ENCODE data around the gene PCDHGB4. TPM values are rescaled to one million over a fixed set of nuclear protein-coding genes. Genes with fewer than 3 reads are reported as not detected.
A peak's percentile ranks its signal among the peaks of the same experiment; 100 is the strongest.
"Not testable (repeated sequence)": the region's sequence is repeated elsewhere in the genome, so short reads cannot be mapped to it uniquely, and the experiment has no call there.

Gene PCDHGB4
- 9.0 and 17.4 TPM in 2 replicates for total RNA-seq (ENCODE audit: low replicate concordance)

DNA sequence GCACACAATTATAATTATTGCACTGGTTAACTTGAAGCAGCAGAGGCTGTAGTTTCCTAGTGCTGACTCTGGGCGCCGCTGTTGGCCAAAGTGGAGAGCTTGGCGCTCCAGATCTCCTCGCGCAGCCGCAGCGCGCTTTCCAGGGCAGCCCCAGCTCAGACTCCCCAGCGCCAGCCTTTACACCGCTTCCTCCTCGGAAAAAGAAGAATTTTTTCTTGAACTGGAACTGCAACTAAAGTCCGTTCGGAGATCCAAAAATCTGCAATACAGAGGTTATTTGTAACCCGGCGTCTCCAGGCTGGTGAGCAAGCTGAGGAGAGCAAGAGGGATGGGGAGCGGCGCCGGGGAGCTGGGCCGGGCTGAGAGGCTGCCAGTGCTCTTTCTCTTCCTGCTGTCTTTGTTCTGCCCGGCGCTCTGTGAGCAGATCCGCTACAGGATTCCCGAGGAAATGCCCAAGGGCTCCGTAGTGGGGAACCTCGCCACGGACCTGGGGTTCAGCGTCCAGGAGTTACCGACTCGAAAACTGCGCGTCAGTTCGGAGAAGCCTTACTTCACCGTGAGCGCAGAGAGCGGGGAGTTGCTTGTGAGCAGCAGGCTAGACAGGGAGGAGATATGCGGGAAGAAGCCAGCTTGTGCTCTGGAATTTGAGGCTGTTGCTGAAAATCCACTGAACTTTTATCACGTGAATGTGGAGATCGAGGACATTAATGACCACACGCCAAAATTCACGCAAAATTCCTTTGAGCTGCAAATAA, at the start of gene PCDHGB4:
Gene PCDHGB4, plus strand, starts transcription at position 142 of the 755 bp plus-strand sequence. Its CDS starts 187 bp downstream, at position 329.
- peak; percentile 72 for TF ChIP-seq CTCF (IDR thresholded peaks at IDR 0.05; ENCODE audit: insufficient read depth, low read length)
- H3K4me3 ChIP-seq (ENCODE audit: low read depth, low read length): peak within 1 kb of the TSS; percentile 60
- DNase-seq (ENCODE audit: low read depth): peak; percentile 66

- H3K4me3 ChIP-seq (ENCODE audit: low read depth, low read length): peak within 1 kb of the TSS; percentile 57
- peak; percentile 55 for TF ChIP-seq CTCF (IDR thresholded peaks at IDR 0.05; ENCODE audit: insufficient read depth, low read length)
- peak; percentile 68 for DNase-seq (ENCODE audit: low read depth)
Observed at GRCh38 chr5:141338538-141339306, 48.8 kb upstream of the PCDHGB4 start, which contains the start of gene PCDHGA2. TSS of gene PCDHGA2 (plus strand) at chr5:141338760.

- H3K4me3 ChIP-seq (ENCODE audit: low read depth, low read length); DNase-seq (ENCODE audit: low read depth): not testable (repeated sequence)
Observed at GRCh38 chr5:141340781-141341354, 46.6 kb upstream of the PCDHGB4 start.

GRCh38 chr5:141342773-141343172, 44.7 kb upstream of the PCDHGB4 start:
- H3K4me3 ChIP-seq (ENCODE audit: low read depth, low read length): no peak overlapping the region
- DNase-seq (ENCODE audit: low read depth): no peak
- no peak for TF ChIP-seq CTCF (IDR thresholded peaks at IDR 0.05; ENCODE audit: insufficient read depth, low read length)

GRCh38 chr5:141343242-141343952, 44.1 kb upstream of the PCDHGB4 start, which contains the start of gene PCDHGA3:
TSS of gene PCDHGA3 (plus strand) at chr5:141343829. CDS start at chr5:141344034, 205 bp downstream.
- peak; percentile 56 for TF ChIP-seq CTCF (IDR thresholded peaks at IDR 0.05; ENCODE audit: insufficient read depth, low read length)
- peak within 1 kb of the TSS; percentile 57 for H3K4me3 ChIP-seq (ENCODE audit: low read depth, low read length)
- peak; percentile 72 for DNase-seq (ENCODE audit: low read depth)

GRCh38 chr5:141343953-141344463, 43.5 kb upstream of the PCDHGB4 start:
- H3K4me3 ChIP-seq (ENCODE audit: low read depth, low read length): peak overlapping the region; percentile 57
- TF ChIP-seq CTCF (IDR thresholded peaks at IDR 0.05; ENCODE audit: insufficient read depth, low read length): no peak
- DNase-seq (ENCODE audit: low read depth): no peak

Data from fibroblast of the aortic adventitia (primary cell).